ENCODE data around the gene PTPRM. TPM values are rescaled to one million over a fixed set of nuclear protein-coding genes. Genes with fewer than 3 reads are reported as not detected.

The PTPRM gene
- total and polyA plus RNA-seq, 2 experiments from 2014 or later, result 1.6 to 5.3 TPM

DNA sequence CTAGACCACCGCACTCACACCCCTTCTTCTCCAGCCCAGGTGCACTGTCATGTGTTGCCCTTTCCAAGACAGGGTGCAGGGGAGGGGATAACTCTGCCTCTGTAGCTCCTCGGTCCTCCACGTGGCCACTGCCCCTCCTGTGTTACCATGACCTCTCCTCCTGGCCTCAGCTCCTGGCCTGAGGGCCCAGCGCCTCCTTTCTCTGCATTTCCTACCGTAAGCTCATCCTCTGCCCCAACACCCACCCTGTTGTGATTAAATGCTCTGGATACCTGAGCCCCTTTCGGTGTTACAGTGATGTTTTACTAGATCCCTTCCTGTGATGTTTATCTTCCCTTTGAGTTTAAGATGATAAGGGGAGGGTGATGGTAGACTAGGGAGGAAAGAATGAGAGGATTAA, 242.3 kb downstream of the PTPRM start (continued):
- TF ChIP-seq STAT1 (IDR thresholded peaks at IDR 0.05; ENCODE audit: unreplicated experiment), result no peak
- no peak for TF ChIP-seq ZNF114 (CRISPR knock-in tag; IDR thresholded peaks at IDR 0.05)
- TF ChIP-seq, protein P1, sequence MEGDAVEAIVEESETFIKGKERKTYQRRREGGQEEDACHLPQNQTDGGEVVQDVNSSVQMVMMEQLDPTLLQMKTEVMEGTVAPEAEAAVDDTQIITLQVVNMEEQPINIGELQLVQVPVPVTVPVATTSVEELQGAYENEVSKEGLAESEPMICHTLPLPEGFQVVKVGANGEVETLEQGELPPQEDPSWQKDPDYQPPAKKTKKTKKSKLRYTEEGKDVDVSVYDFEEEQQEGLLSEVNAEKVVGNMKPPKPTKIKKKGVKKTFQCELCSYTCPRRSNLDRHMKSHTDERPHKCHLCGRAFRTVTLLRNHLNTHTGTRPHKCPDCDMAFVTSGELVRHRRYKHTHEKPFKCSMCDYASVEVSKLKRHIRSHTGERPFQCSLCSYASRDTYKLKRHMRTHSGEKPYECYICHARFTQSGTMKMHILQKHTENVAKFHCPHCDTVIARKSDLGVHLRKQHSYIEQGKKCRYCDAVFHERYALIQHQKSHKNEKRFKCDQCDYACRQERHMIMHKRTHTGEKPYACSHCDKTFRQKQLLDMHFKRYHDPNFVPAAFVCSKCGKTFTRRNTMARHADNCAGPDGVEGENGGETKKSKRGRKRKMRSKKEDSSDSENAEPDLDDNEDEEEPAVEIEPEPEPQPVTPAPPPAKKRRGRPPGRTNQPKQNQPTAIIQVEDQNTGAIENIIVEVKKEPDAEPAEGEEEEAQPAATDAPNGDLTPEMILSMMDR (conservative IDR thresholded peaks at IDR 0.05; ENCODE audit: low read depth in 2 of 2), result no peak

DNA sequence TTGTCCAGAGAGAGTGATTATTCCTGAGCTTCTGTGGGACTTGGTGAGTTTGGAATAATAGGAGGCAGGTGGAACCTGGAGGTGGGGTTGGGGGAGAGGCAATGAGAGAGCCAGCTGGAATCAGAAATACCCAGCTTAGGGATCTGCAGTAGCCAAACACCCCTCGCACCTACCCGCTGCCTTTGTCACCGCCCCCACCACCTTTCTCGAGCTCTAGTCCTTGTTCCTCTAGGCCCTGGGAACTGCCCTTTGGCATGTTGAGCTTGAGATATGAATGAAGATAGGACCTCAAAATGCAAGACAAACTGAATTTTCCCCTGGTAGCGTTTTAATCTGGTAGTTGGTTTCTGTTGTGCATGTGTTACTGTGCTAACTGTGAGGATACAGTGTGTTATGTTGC, 242.9 kb downstream of the PTPRM start:
- Histone ChIP-seq H3K36me3 (ENCODE audit: insufficient read depth) (peaks cover 2% of the 10 kb centered on the region; the same call in 1 of the 2 replicates), H3K4me2 (no peak overlapping the region), H3K4me1 (ENCODE audit: insufficient read depth) (peaks cover 5% of the 10 kb centered on the region; the same call in 1 of the 2 replicates), H4K20me1 (replicated peaks; ENCODE audit: insufficient read depth) (no peaks in the 10 kb centered on the region), H3F3A (replicated peaks; ENCODE audit: low read depth) (no peaks in the 10 kb centered on the region), H3K27ac (ENCODE audit: low read depth) (no peak overlapping the region), H2AFZ (no peak overlapping the region), H3K79me2 (replicated peaks; ENCODE audit: insufficient read depth) (no peaks in the 10 kb centered on the region), H3K9me2 (ENCODE audit: insufficient read depth) (0 out of 2 replicates have a peak, but pooled peaks cover 3% of the 10 kb centered on the region), H3K4me3 (no peak overlapping the region), H3K27me3 (ENCODE audit: insufficient read depth) (no peaks in the 10 kb centered on the region)
- peaks cover 16% of the 10 kb centered on the region for H3K9me3 Mint-ChIP-seq
- H3K36me3 Mint-ChIP-seq (ENCODE audit: low read depth), result peaks cover 12% of the 10 kb centered on the region
- no peak overlapping the region for H3K27ac Mint-ChIP-seq
- no peak overlapping the region for H3K4me3 Mint-ChIP-seq
- DNase-seq (ENCODE audit: low spot score) (no peak), ATAC-seq (no peak)
- H3K27me3 Mint-ChIP-seq (ENCODE audit: insufficient read depth, low read depth, poor library complexity), result peaks cover 2% of the 10 kb centered on the region
- peaks cover 13% of the 10 kb centered on the region for H3K4me1 Mint-ChIP-seq
- no peak for TF ChIP-seq JUNB (IDR thresholded peaks at IDR 0.05; ENCODE audit: unreplicated experiment)
- TF ChIP-seq EZH2 (IDR thresholded peaks at IDR 0.05; ENCODE audit: low read depth, unreplicated experiment), result no peak
- TF ChIP-seq CREB1 (CRISPR knock-in tag; IDR thresholded peaks at IDR 0.05; ENCODE audit: low read depth), result no peak
- TF ChIP-seq, protein P2, sequence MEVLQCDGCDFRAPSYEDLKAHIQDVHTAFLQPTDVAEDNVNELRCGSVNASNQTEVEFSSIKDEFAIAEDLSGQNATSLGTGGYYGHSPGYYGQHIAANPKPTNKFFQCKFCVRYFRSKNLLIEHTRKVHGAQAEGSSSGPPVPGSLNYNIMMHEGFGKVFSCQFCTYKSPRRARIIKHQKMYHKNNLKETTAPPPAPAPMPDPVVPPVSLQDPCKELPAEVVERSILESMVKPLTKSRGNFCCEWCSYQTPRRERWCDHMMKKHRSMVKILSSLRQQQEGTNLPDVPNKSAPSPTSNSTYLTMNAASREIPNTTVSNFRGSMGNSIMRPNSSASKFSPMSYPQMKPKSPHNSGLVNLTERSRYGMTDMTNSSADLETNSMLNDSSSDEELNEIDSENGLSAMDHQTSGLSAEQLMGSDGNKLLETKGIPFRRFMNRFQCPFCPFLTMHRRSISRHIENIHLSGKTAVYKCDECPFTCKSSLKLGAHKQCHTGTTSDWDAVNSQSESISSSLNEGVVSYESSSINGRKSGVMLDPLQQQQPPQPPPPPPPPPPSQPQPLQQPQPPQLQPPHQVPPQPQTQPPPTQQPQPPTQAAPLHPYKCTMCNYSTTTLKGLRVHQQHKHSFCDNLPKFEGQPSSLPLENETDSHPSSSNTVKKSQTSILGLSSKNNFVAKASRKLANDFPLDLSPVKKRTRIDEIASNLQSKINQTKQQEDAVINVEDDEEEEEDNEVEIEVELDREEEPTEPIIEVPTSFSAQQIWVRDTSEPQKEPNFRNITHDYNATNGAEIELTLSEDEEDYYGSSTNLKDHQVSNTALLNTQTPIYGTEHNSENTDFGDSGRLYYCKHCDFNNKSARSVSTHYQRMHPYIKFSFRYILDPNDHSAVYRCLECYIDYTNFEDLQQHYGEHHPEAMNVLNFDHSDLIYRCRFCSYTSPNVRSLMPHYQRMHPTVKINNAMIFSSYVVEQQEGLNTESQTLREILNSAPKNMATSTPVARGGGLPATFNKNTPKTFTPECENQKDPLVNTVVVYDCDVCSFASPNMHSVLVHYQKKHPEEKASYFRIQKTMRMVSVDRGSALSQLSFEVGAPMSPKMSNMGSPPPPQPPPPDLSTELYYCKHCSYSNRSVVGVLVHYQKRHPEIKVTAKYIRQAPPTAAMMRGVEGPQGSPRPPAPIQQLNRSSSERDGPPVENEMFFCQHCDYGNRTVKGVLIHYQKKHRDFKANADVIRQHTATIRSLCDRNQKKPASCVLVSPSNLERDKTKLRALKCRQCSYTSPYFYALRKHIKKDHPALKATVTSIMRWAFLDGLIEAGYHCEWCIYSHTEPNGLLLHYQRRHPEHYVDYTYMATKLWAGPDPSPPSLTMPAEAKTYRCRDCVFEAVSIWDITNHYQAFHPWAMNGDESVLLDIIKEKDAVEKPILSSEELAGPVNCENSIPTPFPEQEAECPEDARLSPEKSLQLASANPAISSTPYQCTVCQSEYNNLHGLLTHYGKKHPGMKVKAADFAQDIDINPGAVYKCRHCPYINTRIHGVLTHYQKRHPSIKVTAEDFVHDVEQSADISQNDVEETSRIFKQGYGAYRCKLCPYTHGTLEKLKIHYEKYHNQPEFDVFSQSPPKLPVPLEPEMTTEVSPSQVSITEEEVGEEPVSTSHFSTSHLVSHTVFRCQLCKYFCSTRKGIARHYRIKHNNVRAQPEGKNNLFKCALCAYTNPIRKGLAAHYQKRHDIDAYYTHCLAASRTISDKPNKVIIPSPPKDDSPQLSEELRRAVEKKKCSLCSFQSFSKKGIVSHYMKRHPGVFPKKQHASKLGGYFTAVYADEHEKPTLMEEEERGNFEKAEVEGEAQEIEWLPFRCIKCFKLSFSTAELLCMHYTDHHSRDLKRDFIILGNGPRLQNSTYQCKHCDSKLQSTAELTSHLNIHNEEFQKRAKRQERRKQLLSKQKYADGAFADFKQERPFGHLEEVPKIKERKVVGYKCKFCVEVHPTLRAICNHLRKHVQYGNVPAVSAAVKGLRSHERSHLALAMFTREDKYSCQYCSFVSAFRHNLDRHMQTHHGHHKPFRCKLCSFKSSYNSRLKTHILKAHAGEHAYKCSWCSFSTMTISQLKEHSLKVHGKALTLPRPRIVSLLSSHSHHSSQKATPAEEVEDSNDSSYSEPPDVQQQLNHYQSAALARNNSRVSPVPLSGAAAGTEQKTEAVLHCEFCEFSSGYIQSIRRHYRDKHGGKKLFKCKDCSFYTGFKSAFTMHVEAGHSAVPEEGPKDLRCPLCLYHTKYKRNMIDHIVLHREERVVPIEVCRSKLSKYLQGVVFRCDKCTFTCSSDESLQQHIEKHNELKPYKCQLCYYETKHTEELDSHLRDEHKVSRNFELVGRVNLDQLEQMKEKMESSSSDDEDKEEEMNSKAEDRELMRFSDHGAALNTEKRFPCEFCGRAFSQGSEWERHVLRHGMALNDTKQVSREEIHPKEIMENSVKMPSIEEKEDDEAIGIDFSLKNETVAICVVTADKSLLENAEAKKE (CRISPR knock-in tag; IDR thresholded peaks at IDR 0.05), result no peak
- no peak for TF ChIP-seq STAT1 (IDR thresholded peaks at IDR 0.05; ENCODE audit: unreplicated experiment)
- no peak for TF ChIP-seq POLR2AphosphoS5 (IDR thresholded peaks at IDR 0.05; ENCODE audit: low read depth)
- TF ChIP-seq, protein P3, sequence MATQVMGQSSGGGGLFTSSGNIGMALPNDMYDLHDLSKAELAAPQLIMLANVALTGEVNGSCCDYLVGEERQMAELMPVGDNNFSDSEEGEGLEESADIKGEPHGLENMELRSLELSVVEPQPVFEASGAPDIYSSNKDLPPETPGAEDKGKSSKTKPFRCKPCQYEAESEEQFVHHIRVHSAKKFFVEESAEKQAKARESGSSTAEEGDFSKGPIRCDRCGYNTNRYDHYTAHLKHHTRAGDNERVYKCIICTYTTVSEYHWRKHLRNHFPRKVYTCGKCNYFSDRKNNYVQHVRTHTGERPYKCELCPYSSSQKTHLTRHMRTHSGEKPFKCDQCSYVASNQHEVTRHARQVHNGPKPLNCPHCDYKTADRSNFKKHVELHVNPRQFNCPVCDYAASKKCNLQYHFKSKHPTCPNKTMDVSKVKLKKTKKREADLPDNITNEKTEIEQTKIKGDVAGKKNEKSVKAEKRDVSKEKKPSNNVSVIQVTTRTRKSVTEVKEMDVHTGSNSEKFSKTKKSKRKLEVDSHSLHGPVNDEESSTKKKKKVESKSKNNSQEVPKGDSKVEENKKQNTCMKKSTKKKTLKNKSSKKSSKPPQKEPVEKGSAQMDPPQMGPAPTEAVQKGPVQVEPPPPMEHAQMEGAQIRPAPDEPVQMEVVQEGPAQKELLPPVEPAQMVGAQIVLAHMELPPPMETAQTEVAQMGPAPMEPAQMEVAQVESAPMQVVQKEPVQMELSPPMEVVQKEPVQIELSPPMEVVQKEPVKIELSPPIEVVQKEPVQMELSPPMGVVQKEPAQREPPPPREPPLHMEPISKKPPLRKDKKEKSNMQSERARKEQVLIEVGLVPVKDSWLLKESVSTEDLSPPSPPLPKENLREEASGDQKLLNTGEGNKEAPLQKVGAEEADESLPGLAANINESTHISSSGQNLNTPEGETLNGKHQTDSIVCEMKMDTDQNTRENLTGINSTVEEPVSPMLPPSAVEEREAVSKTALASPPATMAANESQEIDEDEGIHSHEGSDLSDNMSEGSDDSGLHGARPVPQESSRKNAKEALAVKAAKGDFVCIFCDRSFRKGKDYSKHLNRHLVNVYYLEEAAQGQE (IDR thresholded peaks at IDR 0.05; ENCODE audit: unreplicated experiment), result no peak
- TF ChIP-seq NANOG (IDR thresholded peaks at IDR 0.05; ENCODE audit: borderline replicate concordance), result no peak
- TF ChIP-seq, protein P1 (conservative IDR thresholded peaks at IDR 0.05; ENCODE audit: low read depth in 2 of 2), result no peak
- TF ChIP-seq ZNF331 (CRISPR knock-in tag; IDR thresholded peaks at IDR 0.05; ENCODE audit: low read depth), result no peak
- TF ChIP-seq ZNF114 (CRISPR knock-in tag; IDR thresholded peaks at IDR 0.05), result no peak
- no peak for TF ChIP-seq EZH2phosphoT487 (IDR thresholded peaks at IDR 0.05; ENCODE audit: unreplicated experiment)
